NCI-H2196 (cell line): ENCODE measurements around the gene ZSWIM1.
A peak's percentile ranks its signal among the peaks of the same experiment; 100 is the strongest.
"Not testable (repeated sequence)": the region's sequence is repeated elsewhere in the genome, so short reads cannot be mapped to it uniquely, and the experiment has no call there.

Source experiments
- DNase-seq: peaks from one replicate; lab custom pipeline; 2025; ENCODE audit not compliant: unreplicated experiment; lab: John Stamatoyannopoulos, UW

ZSWIM1 gene

GRCh38 chr20:45925821-45926506 is 44.9 kb downstream of the ZSWIM1 start:
- no peak for DNase-seq

GRCh38 chr20:45926731-45927070 is 45.7 kb downstream of the ZSWIM1 start:
- no peak for DNase-seq

GRCh38 chr20:45927071-45927878 is 46.2 kb downstream of the ZSWIM1 start:
- no peak for DNase-seq

GRCh38 chr20:45931680-45932079 is 50.7 kb downstream of the ZSWIM1 start:
- DNase-seq: not testable (repeated sequence)

GRCh38 chr20:45933266-45934045 is 52.4 kb downstream of the ZSWIM1 start:
- peak; percentile 86 for DNase-seq

GRCh38 chr20:45934046-45934585 is 53.1 kb downstream of the ZSWIM1 start:
- DNase-seq: peak; percentile 60
